Activated naive CD4-positive, alpha-beta T cell treated with anti-CD3 and anti-CD28 coated beads, Interleukin-2, amount 50 U/mL, for 72 hours (primary cell): ENCODE results near the gene ATP1A2. TPM values are rescaled to one million over a fixed set of nuclear protein-coding genes. Genes with fewer than 3 reads are reported as not detected.
A peak's percentile ranks its signal among the peaks of the same experiment; 100 is the strongest.

Experiments used
- ATAC-seq, 2 donors: fragments of 150-1000 bp; cut with Tn5 transposase; 2 replicates each; pipeline ENCODE4 v1.10.0; 2021; ENCODE audit warnings: mild to moderate bottlenecking in 2 of 2, moderate library complexity in 2 of 2
- DNase-seq, 2 donors: peaks; one replicate each; pipeline ENCODE4 v3.0.0; 2021 to 2022; ENCODE audit warnings: low spot score in 2 of 2
- H3K27ac Mint-ChIP-seq, 2 donors: one replicate each; pipeline ENCODE4 v1.8.0; 2022; ENCODE audit warnings: mild to moderate bottlenecking in 2 of 2, mixed read lengths in 2 of 2
- H3K36me3 Mint-ChIP-seq, 2 donors: one replicate each; pipeline ENCODE4 v1.8.0; 2022; ENCODE audit warnings: mixed read lengths in 2 of 2
- H3K9me3 Mint-ChIP-seq, 2 donors: one replicate each; pipeline ENCODE4 v1.8.0; 2022; ENCODE audit warnings: mixed read lengths in 2 of 2
- total RNA-seq, 2 donors: library from RNA; stranded (reverse); gene quantifications; one replicate each; pipeline ENCODE4 v1.2.3, GENCODE V29; 2022

The ATP1A2 gene
- total RNA-seq, 2 donors from 2014 or later: not detected

GRCh38 chr1:160082487-160082886, 33.1 kb upstream of the ATP1A2 start:
- ATAC-seq: no peak
- no peaks in the 10 kb centered on the region for H3K36me3 Mint-ChIP-seq

DNA sequence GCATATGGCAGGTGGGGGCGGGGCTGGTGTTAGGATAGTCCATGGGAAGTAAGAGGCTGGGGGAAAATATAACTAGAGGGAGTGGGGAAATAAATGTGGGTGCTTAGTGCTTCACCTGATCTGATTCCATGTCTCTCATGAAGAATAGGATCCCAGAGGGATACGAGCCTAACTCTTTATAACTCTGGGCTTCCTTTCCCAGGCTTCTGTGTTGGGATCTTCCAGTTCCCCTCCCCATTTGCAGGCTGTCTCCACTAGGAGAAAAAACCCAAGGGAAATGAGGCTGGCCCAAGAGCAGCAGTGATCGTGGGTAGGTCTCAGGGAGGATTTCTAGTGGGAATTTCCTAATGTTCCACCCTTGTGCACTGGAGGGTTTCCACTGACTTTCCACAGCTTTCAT, 32.6 kb upstream of the ATP1A2 start:
- no peak for ATAC-seq
- no peaks in the 10 kb centered on the region for H3K36me3 Mint-ChIP-seq

More at GRCh38 chr1:160082487-160082886, 33.1 kb upstream of the ATP1A2 start:
- DNase-seq: no peak
- Mint-ChIP-seq H3K27ac (peak overlapping the region in 1 of 2 donors; percentile 9), H3K9me3 (no peaks in the 10 kb centered on the region)

DNA sequence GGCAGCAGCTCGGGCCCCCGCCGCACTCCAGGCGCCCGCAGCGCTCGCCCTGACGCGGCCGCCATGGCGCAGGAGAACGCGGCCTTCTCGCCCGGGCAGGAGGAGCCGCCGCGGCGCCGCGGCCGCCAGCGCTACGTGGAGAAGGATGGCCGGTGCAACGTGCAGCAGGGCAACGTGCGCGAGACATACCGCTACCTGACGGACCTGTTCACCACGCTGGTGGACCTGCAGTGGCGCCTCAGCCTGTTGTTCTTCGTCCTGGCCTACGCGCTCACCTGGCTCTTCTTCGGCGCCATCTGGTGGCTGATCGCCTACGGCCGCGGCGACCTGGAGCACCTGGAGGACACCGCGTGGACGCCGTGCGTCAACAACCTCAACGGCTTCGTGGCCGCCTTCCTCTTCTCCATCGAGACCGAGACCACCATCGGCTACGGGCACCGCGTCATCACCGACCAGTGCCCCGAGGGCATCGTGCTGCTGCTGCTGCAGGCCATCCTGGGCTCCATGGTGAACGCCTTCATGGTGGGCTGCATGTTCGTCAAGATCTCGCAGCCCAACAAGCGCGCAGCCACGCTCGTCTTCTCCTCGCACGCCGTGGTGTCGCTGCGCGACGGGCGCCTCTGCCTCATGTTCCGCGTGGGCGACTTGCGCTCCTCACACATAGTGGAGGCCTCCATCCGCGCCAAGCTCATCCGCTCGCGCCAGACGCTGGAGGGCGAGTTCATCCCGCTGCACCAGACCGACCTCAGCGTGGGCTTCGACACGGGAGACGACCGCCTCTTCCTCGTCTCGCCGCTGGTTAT, 31.4 kb upstream of the ATP1A2 start:
- H3K9me3 Mint-ChIP-seq: no peaks in the 10 kb centered on the region
- H3K27ac Mint-ChIP-seq: no peak overlapping the region
- DNase-seq (peak; percentile 69 to 81), ATAC-seq (peak; percentile 80 to 85)
- H3K36me3 Mint-ChIP-seq: no peaks in the 10 kb centered on the region

More for the DNA sequence above, 32.6 kb upstream of the ATP1A2 start:
- no peak overlapping the region for H3K27ac Mint-ChIP-seq
- no peak for DNase-seq
- H3K9me3 Mint-ChIP-seq: no peaks in the 10 kb centered on the region

DNA sequence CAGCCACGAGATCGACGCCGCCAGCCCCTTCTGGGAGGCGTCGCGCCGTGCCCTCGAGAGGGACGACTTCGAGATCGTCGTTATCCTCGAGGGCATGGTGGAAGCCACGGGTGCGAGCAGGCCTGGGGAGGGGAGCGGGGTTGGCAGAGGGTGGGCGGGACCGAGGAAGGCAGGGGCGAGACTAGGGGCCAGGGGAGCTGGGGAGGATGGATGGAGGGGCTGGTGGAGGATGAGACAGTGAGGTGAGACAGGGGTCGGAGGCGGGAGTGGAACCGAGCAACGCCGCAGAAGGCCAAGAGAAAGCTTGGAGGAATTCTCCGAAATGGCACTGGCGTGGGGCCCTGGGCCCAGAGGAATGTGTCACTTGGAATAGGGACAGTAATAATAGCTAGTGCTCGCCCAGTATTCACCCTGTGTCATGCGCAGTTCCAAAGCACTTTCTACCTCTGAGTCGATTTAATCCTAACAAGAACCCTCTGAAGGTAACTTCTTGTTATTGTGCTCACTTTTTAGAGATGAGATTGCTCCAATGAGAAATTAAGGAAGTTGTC, 30.7 kb upstream of the ATP1A2 start:
- Mint-ChIP-seq H3K36me3 (no peaks in the 10 kb centered on the region), H3K27ac (no peak overlapping the region), H3K9me3 (no peaks in the 10 kb centered on the region)
- DNase-seq (no peak), ATAC-seq (no peak)

DNA sequence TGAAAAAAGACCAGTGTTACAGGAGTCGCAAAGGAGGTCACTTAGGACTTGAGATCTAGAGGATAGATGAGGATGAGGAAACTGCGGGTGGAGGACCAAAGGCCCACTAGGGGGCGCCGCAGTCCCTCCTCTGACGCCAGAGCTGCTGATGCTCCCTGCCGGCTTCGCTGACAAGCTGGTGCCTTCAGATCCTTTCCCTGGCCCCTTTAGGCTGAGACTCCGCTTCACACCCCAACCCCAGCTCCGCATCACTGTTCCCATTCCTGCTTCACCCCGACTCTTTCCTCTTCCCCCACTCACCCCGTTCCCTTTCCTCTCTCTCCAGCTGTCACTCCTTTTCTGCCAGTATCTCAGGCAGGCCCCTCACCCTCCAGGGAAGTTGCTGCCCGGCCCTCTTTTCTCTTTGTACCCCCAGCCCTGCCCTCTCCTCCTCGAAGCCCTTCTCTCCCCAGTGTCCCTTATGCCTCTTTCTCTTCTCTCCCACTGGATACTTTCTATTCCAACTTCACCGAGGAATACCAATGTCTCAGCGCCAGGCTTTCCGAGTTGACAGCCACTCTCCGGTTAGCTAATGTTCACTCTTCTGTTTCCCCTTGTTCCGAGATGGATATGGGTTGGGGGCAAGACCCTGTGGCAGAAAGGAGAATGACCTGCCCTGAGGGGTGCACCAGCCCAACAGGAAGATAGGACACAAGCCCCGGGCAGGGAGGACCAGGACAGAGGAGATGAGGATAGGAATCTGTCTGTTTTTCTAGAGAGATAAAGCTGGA, 29.7 kb upstream of the ATP1A2 start:
- ATAC-seq (peak; percentile 73 to 77), DNase-seq (peak; percentile 73 to 86)
- H3K36me3 Mint-ChIP-seq: no peaks in the 10 kb centered on the region
- peak overlapping the region in 1 of 2 donors; percentile 38 for H3K27ac Mint-ChIP-seq
- H3K9me3 Mint-ChIP-seq: no peaks in the 10 kb centered on the region

DNA sequence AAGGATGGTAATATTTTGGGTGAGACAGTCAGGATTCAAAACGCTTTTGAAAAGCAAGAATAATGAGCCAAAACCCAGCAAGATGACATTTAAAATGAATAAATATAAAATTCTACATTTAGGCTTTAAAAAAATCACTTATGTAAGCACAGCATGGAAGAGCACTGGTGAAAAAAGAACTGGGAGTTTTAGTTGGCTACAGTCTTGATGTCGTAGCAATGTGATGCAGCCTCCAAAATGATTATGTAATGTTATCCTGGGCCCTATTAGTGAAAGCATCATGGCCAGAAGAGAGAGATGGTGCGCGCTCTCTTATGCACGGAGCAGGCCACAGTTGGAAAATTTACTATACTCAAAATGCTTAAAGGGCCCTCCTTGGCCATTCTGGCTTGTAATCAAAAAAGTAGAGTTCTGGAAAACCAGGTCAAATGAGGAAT, 29.1 kb upstream of the ATP1A2 start:
- no peak for ATAC-seq
- Mint-ChIP-seq H3K36me3 (no peaks in the 10 kb centered on the region), H3K27ac (no peak overlapping the region), H3K9me3 (no peaks in the 10 kb centered on the region)
- no peak for DNase-seq

GRCh38 chr1:160087118-160087662, 28.4 kb upstream of the ATP1A2 start:
- Mint-ChIP-seq H3K9me3 (no peaks in the 10 kb centered on the region), H3K36me3 (no peaks in the 10 kb centered on the region), H3K27ac (no peak overlapping the region)
- DNase-seq (no peak), ATAC-seq (no peak)

GRCh38 chr1:160089883-160090282, 25.7 kb upstream of the ATP1A2 start:
- ATAC-seq (no peak), DNase-seq (no peak)
- no peaks in the 10 kb centered on the region for H3K9me3 Mint-ChIP-seq
- no peaks in the 10 kb centered on the region for H3K36me3 Mint-ChIP-seq
- no peak overlapping the region for H3K27ac Mint-ChIP-seq

- peak overlapping the region in 1 of 2 donors; percentile 19 for H3K27ac Mint-ChIP-seq
- H3K36me3 Mint-ChIP-seq: no peaks in the 10 kb centered on the region
- ATAC-seq (no peak), DNase-seq (no peak)
- H3K9me3 Mint-ChIP-seq: no peaks in the 10 kb centered on the region
Observed at GRCh38 chr1:160090760-160091159, 24.8 kb upstream of the ATP1A2 start.

GRCh38 chr1:160091666-160092223, 23.8 kb upstream of the ATP1A2 start:
- no peak for ATAC-seq
- no peak for DNase-seq
- peak overlapping the region in 1 of 2 donors; percentile 51 for H3K27ac Mint-ChIP-seq
- H3K36me3 Mint-ChIP-seq: no peaks in the 10 kb centered on the region
- H3K9me3 Mint-ChIP-seq: no peaks in the 10 kb centered on the region

- ATAC-seq: no peak
- no peak for DNase-seq
- H3K27ac Mint-ChIP-seq: no peak overlapping the region
- H3K9me3 Mint-ChIP-seq: no peaks in the 10 kb centered on the region
- H3K36me3 Mint-ChIP-seq: peaks cover under 1 to 2% of the 10 kb centered on the region in 2 donors
Observed at GRCh38 chr1:160092366-160093068, 23.0 kb upstream of the ATP1A2 start.

- no peak for DNase-seq
- Mint-ChIP-seq H3K27ac (no peak overlapping the region), H3K9me3 (no peaks in the 10 kb centered on the region), H3K36me3 (peaks cover 6% of the 10 kb centered on the region in 2 donors)
- no peak for ATAC-seq
Observed at GRCh38 chr1:160093069-160093395, 22.5 kb upstream of the ATP1A2 start.

GRCh38 chr1:160093624-160094290, 21.8 kb upstream of the ATP1A2 start:
- peaks cover 6% of the 10 kb centered on the region in 2 donors for H3K36me3 Mint-ChIP-seq
- no peak for DNase-seq
- no peak for ATAC-seq
- no peaks in the 10 kb centered on the region for H3K9me3 Mint-ChIP-seq
- H3K27ac Mint-ChIP-seq: no peak overlapping the region

DNA sequence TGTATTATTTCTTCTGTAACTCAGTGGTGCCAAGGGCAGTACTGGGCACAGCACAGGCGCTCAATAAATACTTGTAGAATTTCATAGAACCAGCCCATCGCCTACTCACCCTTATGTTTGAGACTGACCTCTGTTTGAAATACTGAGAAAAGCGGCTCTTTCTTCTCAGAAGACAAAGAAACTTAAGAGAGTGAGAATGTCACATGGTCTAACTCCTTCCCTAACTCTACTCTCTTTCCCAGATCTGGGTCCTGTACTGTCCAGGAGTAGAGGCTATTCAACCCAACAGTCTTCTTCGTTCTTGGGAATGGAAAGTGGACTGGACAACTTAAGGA, 21.3 kb upstream of the ATP1A2 start:
- H3K9me3 Mint-ChIP-seq: no peaks in the 10 kb centered on the region
- DNase-seq: no peak
- H3K27ac Mint-ChIP-seq: no peak overlapping the region
- ATAC-seq: no peak
- H3K36me3 Mint-ChIP-seq: peaks cover 6% of the 10 kb centered on the region in 2 donors

GRCh38 chr1:160094806-160095205, 20.8 kb upstream of the ATP1A2 start:
- ATAC-seq: no peak
- no peak for DNase-seq
- no peaks in the 10 kb centered on the region for H3K9me3 Mint-ChIP-seq
- no peak overlapping the region for H3K27ac Mint-ChIP-seq
- peaks cover 6% of the 10 kb centered on the region in 2 donors for H3K36me3 Mint-ChIP-seq
